Esophagus squamous epithelium (tissue), 4 donors: ENCODE results near the gene COL3A1.

Experiments
- CTCF ChIP-seq, 6 experiments: fragments of 450-650 bp in 4 of 6; fragments of 200-600 bp in 2 of 6; sonication (generic) in 2 of 6; IDR thresholded peaks; one replicate each; pipeline ENCODE4 v1.5.1; 2016 to 2019; ENCODE audit warnings: antibody characterized with exemption in 6 of 6, mild to moderate bottlenecking in 4 of 6, moderate library complexity in 4 of 6
- POLR2A ChIP-seq, 4 donors: fragments of 450-650 bp; IDR thresholded peaks; one replicate each; pipeline ENCODE4 v1.6.1; 2017; ENCODE audit warnings: antibody characterized with exemption in 4 of 4, mild to moderate bottlenecking in 4 of 4, moderate library complexity in 3 of 4

GRCh38 chr2:189018631-189019030, 44.5 kb downstream of the COL3A1 start:
- TF ChIP-seq CTCF (IDR thresholded peaks at IDR 0.05) (no peak), POLR2A (IDR thresholded peaks at IDR 0.05) (no peak)
